ENCODE results near the gene P2RX2.

GRCh38 chr12:132578826-132579225 is 39.8 kb upstream of the P2RX2 start:
- TF ChIP-seq CTCF (IDR thresholded peaks at IDR 0.05) (no peak), EHMT2 (IDR thresholded peaks at IDR 0.05; ENCODE audit: low read depth) (no peak), CBX8 (IDR thresholded peaks at IDR 0.05) (no peak), POLR2A (IDR thresholded peaks at IDR 0.05; ENCODE audit: low read length) (no peak), EP300 (IDR thresholded peaks at IDR 0.05) (no peak)

All from A549 (cell line).